AG09309 (cell line): ENCODE measurements around the gene LRRC32.

Experiments
- DNase-seq: peaks from one replicate; pipeline ENCODE4 v3.0.0-alpha.2; 2010; ENCODE audit warnings: low read depth
- H3K4me3 ChIP-seq: 2 replicates; pipeline ENCODE4 v1.5.1; 2011; ENCODE audit warnings: mild to moderate bottlenecking, low read depth, low read length, moderate library complexity; ENCODE audit not compliant: control insufficient read depth
- TF ChIP-seq, protein P1 (sequence below): IDR thresholded peaks from 2 replicates; pipeline ENCODE4 v1.5.1; 2011; ENCODE audit warnings: mild to moderate bottlenecking, low read depth, low read length, inconsistent platforms; ENCODE audit not compliant: insufficient read depth, control insufficient read depth; ENCODE audit errors: missing control alignments

LRRC32 gene

DNA sequence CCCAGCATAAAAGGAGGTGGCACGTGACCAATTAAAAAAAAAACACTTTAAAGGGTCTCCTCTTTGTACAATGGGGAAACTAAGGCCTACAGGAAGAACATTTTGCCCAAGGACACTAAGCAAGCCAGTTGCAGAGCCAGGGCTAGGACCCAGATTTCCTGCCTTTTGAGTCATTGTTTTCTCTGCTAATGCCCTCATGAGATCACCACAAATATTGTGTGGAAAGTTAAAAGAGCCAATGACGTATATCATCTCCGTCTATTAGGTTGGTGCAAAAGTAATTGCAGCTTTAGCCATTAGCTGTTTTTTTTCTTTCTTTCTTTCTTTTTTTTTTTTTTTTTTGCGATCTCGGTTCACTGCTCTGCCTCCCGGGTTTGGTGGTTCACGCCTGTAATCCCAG lies 24.1 kb upstream of the LRRC32 start:
- TF ChIP-seq, protein P1, sequence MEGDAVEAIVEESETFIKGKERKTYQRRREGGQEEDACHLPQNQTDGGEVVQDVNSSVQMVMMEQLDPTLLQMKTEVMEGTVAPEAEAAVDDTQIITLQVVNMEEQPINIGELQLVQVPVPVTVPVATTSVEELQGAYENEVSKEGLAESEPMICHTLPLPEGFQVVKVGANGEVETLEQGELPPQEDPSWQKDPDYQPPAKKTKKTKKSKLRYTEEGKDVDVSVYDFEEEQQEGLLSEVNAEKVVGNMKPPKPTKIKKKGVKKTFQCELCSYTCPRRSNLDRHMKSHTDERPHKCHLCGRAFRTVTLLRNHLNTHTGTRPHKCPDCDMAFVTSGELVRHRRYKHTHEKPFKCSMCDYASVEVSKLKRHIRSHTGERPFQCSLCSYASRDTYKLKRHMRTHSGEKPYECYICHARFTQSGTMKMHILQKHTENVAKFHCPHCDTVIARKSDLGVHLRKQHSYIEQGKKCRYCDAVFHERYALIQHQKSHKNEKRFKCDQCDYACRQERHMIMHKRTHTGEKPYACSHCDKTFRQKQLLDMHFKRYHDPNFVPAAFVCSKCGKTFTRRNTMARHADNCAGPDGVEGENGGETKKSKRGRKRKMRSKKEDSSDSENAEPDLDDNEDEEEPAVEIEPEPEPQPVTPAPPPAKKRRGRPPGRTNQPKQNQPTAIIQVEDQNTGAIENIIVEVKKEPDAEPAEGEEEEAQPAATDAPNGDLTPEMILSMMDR = no peak
- H3K4me3 ChIP-seq = no peak overlapping the region
- peak; percentile 38 for DNase-seq

GRCh38 chr11:76693806-76694205 lies 23.3 kb upstream of the LRRC32 start:
- no peak overlapping the region for H3K4me3 ChIP-seq
- TF ChIP-seq, protein P1 = no peak
- DNase-seq = no peak

- no peak for DNase-seq
- no peak overlapping the region for H3K4me3 ChIP-seq
- TF ChIP-seq, protein P1 = no peak
Measured at GRCh38 chr11:76692956-76693355, 22.4 kb upstream of the LRRC32 start.

DNA sequence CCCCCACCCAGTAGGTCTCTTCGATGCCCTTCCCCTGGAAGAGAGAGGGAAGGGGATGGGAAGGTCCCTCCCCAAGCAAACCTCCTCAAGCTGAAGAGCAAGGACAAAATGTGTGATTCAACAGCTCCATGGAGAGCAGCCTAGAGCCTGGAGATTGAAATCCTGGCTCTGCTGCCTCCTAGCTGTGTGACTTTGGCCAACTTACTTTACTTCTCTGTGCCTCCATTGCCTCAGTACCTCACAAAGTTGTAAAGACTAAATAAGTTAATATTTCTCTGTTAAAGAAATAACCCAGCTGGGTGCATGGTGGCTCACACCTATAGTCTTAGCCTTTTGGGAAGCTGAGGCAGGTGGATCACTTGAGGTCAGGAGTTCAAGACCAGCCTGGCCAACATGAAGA lies 21.1 kb upstream of the LRRC32 start:
- no peak for DNase-seq
- TF ChIP-seq, protein P1 = no peak

GRCh38 chr11:76690736-76691135 lies 20.2 kb upstream of the LRRC32 start:
- peak; percentile 46 for DNase-seq
- TF ChIP-seq, protein P1 = no peak
- no peak overlapping the region for H3K4me3 ChIP-seq

More for the DNA sequence above, 21.1 kb upstream of the LRRC32 start:
- H3K4me3 ChIP-seq = no peak overlapping the region

DNA sequence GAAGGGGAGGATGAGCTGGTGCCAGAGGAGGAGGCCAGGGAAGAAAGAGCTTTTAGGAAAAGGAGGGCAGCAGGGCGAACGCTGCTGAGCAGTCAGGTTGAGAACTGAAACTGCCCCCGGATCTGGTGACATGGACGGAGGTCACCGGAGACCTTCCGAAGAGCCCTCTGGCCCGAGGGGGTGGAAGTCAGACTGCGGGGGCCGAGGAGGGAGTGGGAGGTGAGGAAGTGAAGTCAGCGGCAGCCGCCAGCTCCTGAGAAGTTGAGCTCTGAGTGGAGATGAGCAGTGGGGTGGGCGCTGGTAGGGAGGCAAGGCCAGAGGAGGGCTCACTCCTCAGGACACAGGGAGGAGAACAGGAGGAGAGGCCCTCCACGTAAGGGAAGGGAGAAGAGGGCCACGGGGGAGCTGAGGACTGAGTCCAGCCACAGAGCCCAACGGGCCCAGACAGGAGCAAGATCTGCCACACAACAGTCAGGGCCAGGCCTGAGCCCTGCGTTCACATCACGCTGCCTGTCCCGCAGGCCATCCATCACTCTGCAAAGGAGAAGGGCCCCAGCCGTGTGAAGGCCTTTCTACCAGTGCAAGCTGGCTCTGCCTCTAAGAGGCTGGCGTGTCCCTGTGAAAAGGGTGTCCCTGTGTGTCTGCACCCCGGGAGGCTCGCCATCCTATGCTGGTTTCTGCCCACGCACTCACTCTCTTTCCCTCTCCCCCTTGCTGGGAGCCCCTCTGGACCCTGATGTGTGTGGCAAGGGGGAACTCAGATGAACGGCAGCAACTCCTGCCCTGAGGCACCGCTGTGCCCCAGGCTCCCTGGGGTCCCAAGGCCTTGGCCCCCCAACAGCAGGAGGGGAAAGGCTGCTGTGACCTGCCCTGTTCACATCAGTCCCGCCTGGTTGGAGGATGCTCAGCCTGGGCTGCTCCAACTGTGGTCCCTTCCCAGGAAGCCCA lies 19.0 kb upstream of the LRRC32 start:
- TF ChIP-seq, protein P1 = no peak
- no peak overlapping the region for H3K4me3 ChIP-seq

More for the DNA sequence above, 19.0 kb upstream of the LRRC32 start:
- DNase-seq = no peak
